Right lobe of liver (tissue), 6 donors: ENCODE data around the gene IL1A. TPM values are rescaled to one million over a fixed set of nuclear protein-coding genes. Genes with fewer than 3 reads are reported as not detected.
A peak's percentile ranks its signal among the peaks of the same experiment; 100 is the strongest.

Experiments
- ATAC-seq, 4 donors: fragments of 200-7000 bp; cut with Tn5 transposase; one replicate each; pipeline ENCODE4 v1.9.1; 2020; ENCODE audit warnings: mild to moderate bottlenecking in 4 of 4, moderate library complexity in 4 of 4
- DNase-seq, 3 donors: peaks; one replicate each; pipeline ENCODE4 v3.0.0-alpha.2; 2020
- H3K27ac ChIP-seq, 3 donors: fragments of 200-600 bp; one replicate each; pipeline ENCODE4 v1.8.0; 2022
- H3K27me3 ChIP-seq, 2 donors: fragments of 200-600 bp; one replicate each; pipeline ENCODE4 v1.8.0; 2022
- H3K36me3 ChIP-seq, 4 donors: fragments of 200-600 bp; sonication (generic) in 1 of 4; one replicate each; pipeline versions ENCODE4 v1.5.1 to v1.8.0; 2017 to 2022; ENCODE audit warnings: control low read depth in 1 of 4
- H3K4me1 ChIP-seq, 4 donors: fragments of 200-600 bp; sonication (generic) in 1 of 4; one replicate each; pipeline versions ENCODE4 v1.5.1 to v1.8.0; 2017 to 2022; ENCODE audit warnings: control low read depth in 1 of 4
- H3K4me3 ChIP-seq, 3 donors: fragments of 200-600 bp; one replicate each; pipeline ENCODE4 v1.8.0; 2022
- H3K9me3 ChIP-seq, 4 donors: fragments of 200-600 bp; sonication (generic) in 1 of 4; one replicate each; pipeline versions ENCODE4 v1.5.1 to v1.8.0; 2017 to 2022; ENCODE audit warnings: control low read depth in 1 of 4
- POLR2A ChIP-seq: fragments of 450-650 bp; IDR thresholded peaks from one replicate; pipeline ENCODE4 v1.6.1; 2017; ENCODE audit warnings: antibody characterized with exemption, mild to moderate bottlenecking
- WGBS: methylation state at CpG from one replicate; pipeline ENCODE4 v1.1.6; 2018; ENCODE audit warnings: low coverage, low lambda C conversion rate; ENCODE audit not compliant: insufficient coverage; ENCODE audit errors: missing lambda C conversion rate; 5-methylcytosine and 5-hydroxymethylcytosine counted together
- intact Hi-C, 2 donors: fragments of 100-400 bp; cut with DNase I; formaldehyde crosslinking; loops; one replicate each; pipeline versions ENCODE4 v1.11.2 to v1.14.1; 2022
- total RNA-seq, 6 experiments: library from RNA; depleted of rRNA in 2 of 6; stranded (reverse); fragments of >200 nt in 2 of 6; fragmentation: NEBNext Ultra II Directional in 3 of 6; extraction: Animal tissue kit (Norgen Biotek cat#: 25700) in 3 of 6; gene quantifications; one replicate each; pipeline versions ENCODE4 v1.1.0 to v1.2.4, GENCODE V29; 2016 to 2023
- TF ChIP-seq, protein P1 (sequence below), 4 donors: fragments of 200-600 bp in 3 of 4; fragments of 450-650 bp in 1 of 4; IDR thresholded peaks; one replicate each; pipeline versions ENCODE4 v1.5.1 to v1.8.0; 2016 to 2022; ENCODE audit warnings: antibody characterized with exemption in 4 of 4, mild to moderate bottlenecking in 2 of 4
- donor health status: DM: no; HTN: yes; CAD: no.
- donor health status: DM: no; HTN: no; CAD: no.
- donor health status: DM: no; HTN: no; CAD: no.
- donor health status: DM: no; HTN: yes; CAD: no.
- donor health status: DM: no; HTN: yes; CAD: no.

IL1A gene
- total RNA-seq, 6 experiments from 2014 or later = not detected

DNA sequence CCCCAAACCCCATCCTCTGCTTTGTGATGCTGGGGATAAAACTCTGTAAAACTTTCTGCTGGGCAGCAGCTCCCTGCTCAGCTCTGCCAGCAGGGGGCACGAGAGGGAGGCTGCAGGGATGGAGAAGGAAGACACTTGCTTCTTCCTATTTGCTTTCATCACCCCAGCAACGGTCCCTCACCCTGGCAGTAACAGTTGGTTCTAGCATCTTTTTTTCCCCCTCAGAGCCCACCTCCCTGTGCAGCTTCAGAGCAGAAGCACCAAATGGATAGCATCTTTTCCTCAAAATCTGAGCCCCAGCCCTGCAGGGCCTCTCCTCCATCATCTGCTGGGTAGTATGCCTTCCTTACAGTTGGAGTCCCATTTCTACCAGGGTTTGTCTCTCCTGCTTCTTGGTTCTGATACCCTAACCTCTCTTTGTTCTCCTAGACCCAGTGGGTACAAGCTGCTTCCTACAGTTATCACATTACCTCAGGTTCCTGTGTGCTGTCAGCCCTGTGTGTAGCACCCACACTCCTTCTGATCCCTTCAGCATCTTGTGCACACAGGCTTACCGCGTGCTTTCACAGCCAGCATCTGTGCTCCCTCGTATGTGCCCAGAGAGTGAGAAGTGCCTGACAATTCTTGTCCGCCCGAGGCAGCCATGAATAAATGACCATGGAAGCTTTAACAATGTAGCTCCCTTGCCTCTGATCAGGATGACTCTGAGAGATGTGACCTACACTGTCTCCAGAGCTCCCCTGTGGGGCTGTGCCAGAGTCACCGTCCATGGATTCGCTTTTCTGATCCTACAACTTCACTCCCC is 34.3 kb downstream of the IL1A start:
- ATAC-seq (peak; percentile 92 to 97 (median 96)), DNase-seq (peak; percentile 85 to 89 (median 88))
- Histone ChIP-seq H3K4me1 (peaks cover 0 to 34% (median 15%) of the 10 kb centered on the region in 4 donors), H3K9me3 (no peaks in the 10 kb centered on the region), H3K4me3 (no peak overlapping the region), H3K27ac (peak overlapping the region in 1 of 3 donors; percentile 71), H3K36me3 (no peaks in the 10 kb centered on the region), H3K27me3 (no peaks in the 10 kb centered on the region)
- TF ChIP-seq POLR2A = no peak
- TF ChIP-seq, protein P1, sequence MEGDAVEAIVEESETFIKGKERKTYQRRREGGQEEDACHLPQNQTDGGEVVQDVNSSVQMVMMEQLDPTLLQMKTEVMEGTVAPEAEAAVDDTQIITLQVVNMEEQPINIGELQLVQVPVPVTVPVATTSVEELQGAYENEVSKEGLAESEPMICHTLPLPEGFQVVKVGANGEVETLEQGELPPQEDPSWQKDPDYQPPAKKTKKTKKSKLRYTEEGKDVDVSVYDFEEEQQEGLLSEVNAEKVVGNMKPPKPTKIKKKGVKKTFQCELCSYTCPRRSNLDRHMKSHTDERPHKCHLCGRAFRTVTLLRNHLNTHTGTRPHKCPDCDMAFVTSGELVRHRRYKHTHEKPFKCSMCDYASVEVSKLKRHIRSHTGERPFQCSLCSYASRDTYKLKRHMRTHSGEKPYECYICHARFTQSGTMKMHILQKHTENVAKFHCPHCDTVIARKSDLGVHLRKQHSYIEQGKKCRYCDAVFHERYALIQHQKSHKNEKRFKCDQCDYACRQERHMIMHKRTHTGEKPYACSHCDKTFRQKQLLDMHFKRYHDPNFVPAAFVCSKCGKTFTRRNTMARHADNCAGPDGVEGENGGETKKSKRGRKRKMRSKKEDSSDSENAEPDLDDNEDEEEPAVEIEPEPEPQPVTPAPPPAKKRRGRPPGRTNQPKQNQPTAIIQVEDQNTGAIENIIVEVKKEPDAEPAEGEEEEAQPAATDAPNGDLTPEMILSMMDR (IDR thresholded peaks at IDR 0.05) = peak; percentile 93 to 96 (median 96)
- intact Hi-C loops = loop anchor here in 1 of 2 donors (10.0 kb wide), 1 partner anchor 135 kb away; no protein-coding TSS in a partner anchor
- WGBS = 45% methylated on average over 7 of the region's 9 CpGs

DNA sequence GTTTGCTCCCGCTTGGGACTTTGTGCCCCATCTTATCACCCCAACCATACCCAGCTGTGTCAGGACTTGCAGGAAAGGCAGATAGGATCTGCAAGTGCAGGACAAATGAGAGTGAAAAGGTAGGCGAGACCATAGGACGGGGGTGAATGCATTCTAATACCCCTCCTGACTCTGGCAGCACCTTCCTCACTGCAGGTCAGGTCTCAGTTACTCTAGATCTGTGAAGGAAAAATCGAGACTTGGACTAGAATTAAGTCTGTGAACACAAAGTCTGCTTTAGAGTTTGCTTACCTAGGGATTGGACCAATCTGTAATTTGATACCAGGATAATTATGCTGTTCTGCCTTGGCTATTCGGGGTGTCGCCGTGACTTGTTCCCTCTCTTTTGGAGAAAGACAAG is 43.8 kb downstream of the IL1A start:
- no peaks in the 10 kb centered on the region for H3K27me3 ChIP-seq
- intact Hi-C loops = loop anchor here (5.0 to 10.0 kb wide), 2 partner anchors 142 to 144 kb away; no protein-coding TSS in a partner anchor
- no peak overlapping the region for H3K4me3 ChIP-seq
- H3K9me3 ChIP-seq = no peaks in the 10 kb centered on the region
- WGBS = 94% methylated on average over 7 of the region's 7 CpGs
- H3K4me1 ChIP-seq = no peaks in the 10 kb centered on the region
- TF ChIP-seq POLR2A = no peak
- TF ChIP-seq, protein P1 (IDR thresholded peaks at IDR 0.05) = no peak
- no peaks in the 10 kb centered on the region for H3K36me3 ChIP-seq
- DNase-seq (no peak), ATAC-seq (no peak)
- no peak overlapping the region for H3K27ac ChIP-seq

DNA sequence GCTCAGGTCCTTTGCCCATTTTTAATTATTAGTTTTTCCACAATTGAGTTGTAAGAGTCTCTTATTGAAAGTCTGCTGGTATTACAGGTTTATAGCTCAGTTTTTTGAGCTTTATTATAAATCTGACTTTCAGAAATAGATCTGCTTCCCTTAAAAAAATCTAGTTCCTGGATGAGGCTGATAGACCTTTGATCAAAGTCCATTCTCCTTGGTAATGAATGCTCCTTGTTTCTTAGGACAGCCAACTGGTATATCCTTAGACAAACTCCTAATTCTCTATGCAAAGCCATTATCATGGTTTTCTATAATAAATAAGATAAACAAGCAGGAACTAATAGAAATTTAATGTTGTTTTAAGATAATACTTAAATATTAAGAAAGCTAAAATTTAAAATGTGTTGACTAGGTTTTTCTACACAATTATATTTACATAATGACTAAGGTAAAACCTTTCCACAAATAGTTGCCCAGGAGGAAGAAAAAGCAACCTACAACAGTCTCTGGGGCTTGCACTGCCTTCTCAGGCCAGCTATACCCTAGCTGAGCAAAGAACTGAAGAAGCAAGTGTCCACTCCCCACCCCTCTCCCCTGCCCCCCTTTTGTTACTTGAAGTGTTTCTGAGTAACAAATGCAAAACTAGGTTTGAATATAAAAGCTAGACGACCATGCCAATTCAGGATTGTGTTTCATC is 46.6 kb downstream of the IL1A start:
- Histone ChIP-seq H3K4me3 (no peak overlapping the region), H3K27me3 (no peaks in the 10 kb centered on the region), H3K4me1 (no peaks in the 10 kb centered on the region), H3K27ac (no peak overlapping the region), H3K9me3 (no peaks in the 10 kb centered on the region), H3K36me3 (no peaks in the 10 kb centered on the region)
- intact Hi-C loops = loop anchor here in 1 of 2 donors (10.0 kb wide), 1 partner anchor 207 kb away; no protein-coding TSS in a partner anchor
- whole genome bisulfite sequencing = no CpG with 5 or more reads among the region's 1 CpG
- peak in 1 of 4 donors; percentile 33 for ATAC-seq
- no peak for TF ChIP-seq POLR2A
- TF ChIP-seq, protein P1 (IDR thresholded peaks at IDR 0.05) = no peak
- no peak for DNase-seq

DNA sequence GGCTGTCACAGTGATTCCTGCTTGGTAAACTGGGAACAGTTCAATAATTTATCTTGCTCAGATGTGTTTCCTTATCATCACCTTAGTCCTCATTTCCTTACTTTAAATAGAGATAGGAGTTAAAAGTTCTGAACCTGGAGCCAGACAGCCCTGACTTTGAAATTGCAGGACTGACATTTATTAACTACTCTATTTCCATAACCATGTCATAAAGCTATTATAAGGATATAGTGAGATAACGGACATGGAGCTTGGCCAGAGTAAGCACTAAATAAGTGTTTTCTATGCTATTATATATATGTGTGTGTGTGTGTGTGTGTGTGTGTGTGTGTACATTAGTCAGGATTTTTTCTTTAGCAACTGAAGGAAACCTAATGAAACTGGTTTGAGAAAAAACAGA is 50.4 kb downstream of the IL1A start:
- intact Hi-C loops = loop anchor here in 1 of 2 donors (10.0 kb wide), 1 partner anchor 211 kb away; no protein-coding TSS in a partner anchor
- no peak overlapping the region for H3K27ac ChIP-seq
- TF ChIP-seq, protein P1 (IDR thresholded peaks at IDR 0.05) = no peak
- TF ChIP-seq POLR2A = no peak
- ATAC-seq (no peak), DNase-seq (no peak)
- no peaks in the 10 kb centered on the region for H3K27me3 ChIP-seq
- H3K36me3 ChIP-seq = no peaks in the 10 kb centered on the region
- no peaks in the 10 kb centered on the region for H3K9me3 ChIP-seq
- WGBS = 71% methylated on average over 1 of the region's 1 CpG
- H3K4me3 ChIP-seq = no peak overlapping the region
- H3K4me1 ChIP-seq = no peaks in the 10 kb centered on the region
